WI38 (cell line): ENCODE data around the gene TGFBR3.

ENCODE experiments used
- H3K4me3 ChIP-seq: 2 replicates; pipeline ENCODE4 v1.5.1; 2011; ENCODE audit warnings: low read depth, mild to moderate bottlenecking, control low read depth, low read length
- TF ChIP-seq, protein P1 (sequence below): IDR thresholded peaks from 2 replicates; pipeline ENCODE4 v1.5.1; 2012; ENCODE audit warnings: low read depth, mild to moderate bottlenecking, control low read depth, low read length

Gene TGFBR3

DNA sequence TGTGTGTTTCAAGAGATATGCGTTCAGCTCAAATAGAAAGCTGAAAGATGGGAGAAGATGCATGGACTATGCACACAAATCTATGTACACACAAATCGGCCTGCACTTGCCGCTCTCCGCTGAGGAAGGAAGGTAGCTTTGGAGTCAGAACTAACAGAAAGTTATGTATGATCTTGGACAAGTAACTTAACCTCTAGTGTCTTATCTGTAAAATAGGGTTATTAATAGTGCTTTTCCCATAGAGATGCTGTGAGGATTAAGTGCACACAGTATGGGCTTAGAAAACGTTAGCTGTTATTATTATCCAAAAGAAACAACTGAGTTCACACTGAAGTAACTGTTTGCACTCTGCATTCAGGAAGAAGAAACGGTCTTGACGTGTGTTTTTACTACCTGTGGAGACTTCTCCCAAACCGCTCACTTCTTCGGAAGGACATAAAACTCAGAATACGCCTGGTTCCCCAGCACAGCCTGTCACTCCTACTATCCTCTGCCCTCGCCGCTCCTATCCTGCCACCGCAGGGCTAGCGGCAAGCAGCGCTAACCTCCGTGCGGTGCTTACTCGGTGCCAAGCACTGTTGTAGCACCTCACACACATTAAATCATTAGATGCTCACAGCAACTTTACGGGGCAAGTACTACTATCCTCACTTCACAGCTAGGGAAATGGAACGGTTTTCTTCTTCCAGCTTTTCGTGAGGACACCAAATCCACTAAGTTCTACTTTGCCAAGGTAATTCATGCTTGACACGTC lies 1.3 kb downstream of the TGFBR3 start:
- H3K4me3 ChIP-seq, result peak overlapping the region; percentile 90
- TF ChIP-seq, protein P1, sequence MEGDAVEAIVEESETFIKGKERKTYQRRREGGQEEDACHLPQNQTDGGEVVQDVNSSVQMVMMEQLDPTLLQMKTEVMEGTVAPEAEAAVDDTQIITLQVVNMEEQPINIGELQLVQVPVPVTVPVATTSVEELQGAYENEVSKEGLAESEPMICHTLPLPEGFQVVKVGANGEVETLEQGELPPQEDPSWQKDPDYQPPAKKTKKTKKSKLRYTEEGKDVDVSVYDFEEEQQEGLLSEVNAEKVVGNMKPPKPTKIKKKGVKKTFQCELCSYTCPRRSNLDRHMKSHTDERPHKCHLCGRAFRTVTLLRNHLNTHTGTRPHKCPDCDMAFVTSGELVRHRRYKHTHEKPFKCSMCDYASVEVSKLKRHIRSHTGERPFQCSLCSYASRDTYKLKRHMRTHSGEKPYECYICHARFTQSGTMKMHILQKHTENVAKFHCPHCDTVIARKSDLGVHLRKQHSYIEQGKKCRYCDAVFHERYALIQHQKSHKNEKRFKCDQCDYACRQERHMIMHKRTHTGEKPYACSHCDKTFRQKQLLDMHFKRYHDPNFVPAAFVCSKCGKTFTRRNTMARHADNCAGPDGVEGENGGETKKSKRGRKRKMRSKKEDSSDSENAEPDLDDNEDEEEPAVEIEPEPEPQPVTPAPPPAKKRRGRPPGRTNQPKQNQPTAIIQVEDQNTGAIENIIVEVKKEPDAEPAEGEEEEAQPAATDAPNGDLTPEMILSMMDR, result no peak

DNA sequence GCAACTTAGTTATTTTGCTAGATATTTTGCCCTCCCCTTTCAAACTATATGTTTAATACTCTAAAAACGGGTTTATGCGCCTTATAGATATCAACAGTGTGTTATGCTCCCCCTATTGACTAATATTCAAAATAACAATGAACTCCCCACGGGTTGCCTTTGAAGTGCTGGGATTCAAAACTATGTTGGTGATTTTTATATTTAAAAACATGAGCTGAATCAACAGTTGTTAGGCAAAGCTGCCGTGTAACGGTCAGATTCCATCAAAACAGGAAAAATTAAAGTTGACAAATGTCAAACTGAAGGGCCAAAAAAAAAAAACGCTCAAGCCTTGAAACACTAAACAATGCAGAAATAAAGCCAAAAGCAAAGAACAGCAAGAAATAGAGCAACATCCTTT lies 2.5 kb downstream of the TGFBR3 start:
- TF ChIP-seq, protein P1, result no peak
- peak overlapping the region; percentile 7 for H3K4me3 ChIP-seq

DNA sequence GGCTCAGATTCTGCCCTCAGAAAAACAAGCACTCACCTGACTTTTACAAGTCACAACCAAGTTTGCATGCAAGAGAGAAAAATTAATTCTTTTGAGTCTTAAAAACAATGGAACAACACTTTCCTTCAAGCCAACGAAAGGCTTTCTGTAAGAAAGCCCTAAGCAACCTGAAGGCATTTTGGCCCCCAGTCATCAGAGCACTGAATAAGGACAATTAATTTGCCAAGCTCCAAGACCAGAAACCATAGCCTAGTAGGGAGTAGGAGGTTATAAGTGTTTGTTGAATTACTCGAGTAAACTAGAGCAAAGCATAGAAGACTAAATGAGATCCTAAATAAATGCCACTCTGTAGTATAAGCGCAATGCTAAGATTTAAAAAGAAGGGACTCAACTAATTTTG lies 4.7 kb downstream of the TGFBR3 start:
- TF ChIP-seq, protein P1, result no peak
- no peak overlapping the region for H3K4me3 ChIP-seq

DNA sequence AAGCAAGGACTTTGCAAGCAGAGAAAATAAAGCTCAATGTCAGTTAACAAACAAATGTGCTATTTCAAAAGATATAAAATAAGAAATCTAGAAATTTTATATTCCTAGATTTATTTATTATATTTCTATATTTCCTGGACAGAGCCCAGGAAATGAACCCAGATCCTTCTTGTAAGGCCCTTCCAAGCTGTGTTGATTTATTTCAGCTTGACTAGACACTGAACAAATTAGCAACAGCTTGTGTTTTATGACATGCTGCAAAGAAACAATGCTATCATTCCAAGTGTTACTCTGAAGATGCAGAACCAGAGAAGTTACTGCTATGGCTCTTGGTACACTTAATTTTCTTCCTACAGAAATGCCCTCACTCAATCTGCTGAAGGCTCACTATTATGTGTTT lies 6.2 kb downstream of the TGFBR3 start:
- no peak overlapping the region for H3K4me3 ChIP-seq
- TF ChIP-seq, protein P1, result no peak

DNA sequence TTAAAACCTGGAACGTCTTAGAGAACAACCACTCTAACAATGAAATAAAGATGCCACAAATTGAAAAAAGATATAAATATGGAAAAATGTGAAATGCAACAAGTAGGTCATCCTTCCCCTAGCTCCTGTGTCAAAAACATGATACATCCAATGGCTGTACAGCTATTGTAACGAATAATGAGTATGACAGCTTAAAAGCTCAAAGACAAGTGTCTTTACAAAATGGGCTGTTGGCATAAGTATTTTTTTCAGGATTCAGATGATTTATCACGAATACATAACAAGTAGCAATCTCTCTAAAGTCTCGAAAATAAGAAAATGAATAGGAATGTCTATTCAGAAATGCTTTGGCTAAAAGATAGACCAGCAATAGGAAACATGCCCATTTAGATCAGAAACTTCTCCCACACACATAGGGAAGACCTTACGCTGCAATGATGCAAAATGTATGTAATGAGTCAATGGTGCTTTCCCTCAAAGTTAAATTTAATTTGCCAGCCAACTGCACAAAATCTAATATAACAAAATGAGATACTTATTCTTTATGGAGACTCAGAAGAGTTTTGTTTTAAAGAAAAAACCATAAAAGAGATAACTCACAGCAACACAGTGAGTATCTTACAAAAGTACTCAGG lies 8.3 kb downstream of the TGFBR3 start:
- no peak overlapping the region for H3K4me3 ChIP-seq

DNA sequence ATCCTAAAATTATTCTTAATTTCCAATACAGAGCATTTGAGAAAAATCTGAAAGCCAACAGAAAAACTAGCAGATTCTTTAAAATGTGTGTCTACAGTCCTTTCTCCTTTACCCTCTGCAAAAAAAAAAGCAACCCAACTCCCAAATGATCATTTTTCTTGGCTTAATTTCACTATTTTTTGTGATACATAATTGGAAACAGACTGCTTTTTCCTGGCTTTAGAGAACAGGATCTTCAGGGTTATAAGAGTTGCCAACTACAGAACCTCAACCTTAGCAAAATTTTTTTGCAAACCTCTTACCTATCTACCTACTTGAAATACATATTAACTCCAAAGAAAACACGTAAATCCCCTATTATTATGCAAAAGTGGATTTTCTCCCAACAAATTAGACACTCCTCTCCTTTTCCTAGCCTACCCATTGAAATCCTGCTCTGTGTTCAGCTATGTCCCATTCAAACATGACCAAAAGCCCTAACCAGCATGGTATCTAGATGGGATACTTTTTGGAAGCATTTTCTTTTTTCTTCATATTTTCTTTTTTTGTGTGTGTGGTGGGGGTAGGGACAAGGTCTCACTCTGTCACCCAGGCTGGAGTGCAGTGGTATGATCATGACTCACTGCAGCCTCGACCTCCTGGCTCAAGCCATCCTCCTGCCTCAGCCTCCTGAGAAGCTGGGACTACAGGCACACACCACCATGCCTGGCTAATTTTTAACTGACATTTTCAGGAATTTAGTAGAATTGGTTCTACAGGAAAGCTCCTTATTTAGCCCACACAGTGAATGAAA lies 9.0 kb downstream of the TGFBR3 start:
- no peak overlapping the region for H3K4me3 ChIP-seq
- TF ChIP-seq, protein P1, result no peak

More for the DNA sequence above, 8.3 kb downstream of the TGFBR3 start:
- TF ChIP-seq, protein P1, result no peak
